GM18520 (cell line): ENCODE measurements around the gene WNT9B.

Experiments used
- ATAC-seq: cut with Tn5 transposase; IDR thresholded peaks from one replicate; pipeline ENCODE4 v1.9.1; 2021; ENCODE audit not compliant: unreplicated experiment

The WNT9B gene

GRCh38 chr17:46851029-46851741, at the start of gene WNT9B:
Gene WNT9B (plus strand): TSS chr17:46851583. CDS start chr17:46851639, 56 bp downstream.
- ATAC-seq, result no peak

DNA sequence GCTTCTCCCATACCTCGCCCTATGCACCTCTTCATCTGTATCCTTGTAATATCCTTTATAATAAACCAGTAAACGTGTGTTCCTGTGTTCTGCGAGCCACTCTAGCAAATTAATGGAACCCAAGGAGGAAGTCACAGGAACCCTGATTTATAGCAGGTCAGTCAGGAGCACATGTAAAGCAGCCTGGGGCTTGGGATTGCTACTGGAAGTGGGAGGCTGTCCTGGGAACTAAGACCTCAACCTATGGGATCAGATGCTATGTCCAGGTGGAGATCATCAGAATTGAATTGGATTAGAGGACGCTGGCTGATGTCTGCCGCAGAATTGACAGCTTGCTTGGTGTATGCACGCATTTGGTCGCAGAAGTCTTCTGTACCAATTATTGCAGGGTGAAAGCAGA, 48.6 kb upstream of the WNT9B start:
- ATAC-seq, result no peak

GRCh38 chr17:46803544-46803943, 47.8 kb upstream of the WNT9B start:
- no peak for ATAC-seq

- ATAC-seq, result no peak
These were observed 45.6 kb upstream of the WNT9B start for GRCh38 chr17:46805771-46806170.

GRCh38 chr17:46809110-46809571, 42.2 kb upstream of the WNT9B start:
- ATAC-seq, result no peak

DNA sequence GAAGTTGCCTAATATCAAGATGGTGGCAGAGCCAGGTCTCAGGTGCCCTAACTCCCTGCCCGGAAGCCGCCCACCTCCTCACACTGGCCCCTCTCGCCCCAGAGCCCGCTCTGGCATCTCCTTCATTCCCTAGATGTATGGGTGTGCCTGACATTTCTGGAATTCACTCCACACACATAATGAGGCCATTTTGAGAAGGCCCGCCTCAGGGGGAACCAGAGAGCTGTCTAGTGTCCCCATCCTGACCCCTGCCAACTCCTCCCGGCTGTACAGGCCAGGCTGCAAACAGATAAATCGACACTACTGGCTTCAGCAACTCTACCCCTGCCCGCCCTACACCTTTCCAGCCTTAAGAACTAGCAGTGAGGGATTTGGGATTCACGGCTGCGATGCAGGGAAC, 40.5 kb upstream of the WNT9B start:
- ATAC-seq, result no peak

DNA sequence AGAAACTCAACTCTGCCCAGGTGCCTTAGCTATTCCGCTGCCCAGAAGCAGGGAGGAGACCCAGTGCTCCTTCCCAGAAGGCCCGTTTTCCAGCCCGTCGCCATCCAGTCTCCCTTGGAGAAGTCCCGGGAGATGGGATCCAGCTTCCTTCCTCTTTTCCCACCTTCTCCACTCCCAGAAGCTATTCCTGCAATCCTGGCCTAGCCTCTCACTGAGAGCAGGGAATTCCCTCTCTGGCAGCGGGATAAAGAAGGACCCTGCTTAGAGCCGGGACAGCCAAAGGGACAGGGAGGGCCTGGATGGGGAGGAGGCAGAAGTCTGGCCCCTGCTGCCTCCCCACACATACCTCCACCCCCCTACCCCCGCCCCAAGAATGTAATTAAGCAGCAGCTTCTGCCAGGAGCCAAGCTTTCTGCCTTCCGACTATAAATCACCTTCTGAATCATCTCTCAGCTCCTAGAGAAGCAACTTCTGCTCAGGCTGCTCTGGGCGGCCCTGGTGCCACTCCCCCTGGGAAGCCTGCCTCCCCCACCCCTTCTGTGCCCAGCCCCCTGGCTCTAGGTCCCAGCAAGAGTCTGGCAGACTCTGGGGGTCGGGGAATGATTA, 39.3 kb upstream of the WNT9B start:
- ATAC-seq, result no peak

- ATAC-seq, result no peak
These were observed 38.6 kb upstream of the WNT9B start for GRCh38 chr17:46812624-46813318.

DNA sequence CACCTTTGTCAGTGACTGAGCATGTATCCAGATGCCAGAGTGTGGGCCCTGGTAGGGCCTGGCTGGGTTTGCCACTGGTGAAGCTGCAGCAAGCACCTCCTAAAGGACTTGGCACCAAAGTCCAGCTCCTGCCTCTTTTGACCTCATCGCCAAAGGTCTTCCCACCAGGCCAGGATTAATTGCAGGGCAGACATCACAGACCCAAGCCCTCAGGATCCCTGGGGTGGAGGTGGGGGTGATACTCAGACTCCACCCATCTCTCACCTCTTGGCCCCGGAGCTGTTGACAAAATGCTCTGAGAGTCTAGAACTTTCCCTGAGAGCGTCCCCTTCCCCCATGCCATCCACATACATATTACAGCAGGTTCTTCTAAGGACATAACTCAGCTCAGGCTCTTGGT, 37.5 kb upstream of the WNT9B start:
- ATAC-seq, result no peak

- no peak for ATAC-seq
These were observed 36.9 kb upstream of the WNT9B start for GRCh38 chr17:46814446-46814845.

GRCh38 chr17:46815474-46816353, 35.7 kb upstream of the WNT9B start:
- ATAC-seq, result no peak

GRCh38 chr17:46817151-46817900, 34.1 kb upstream of the WNT9B start:
- ATAC-seq, result no peak

GRCh38 chr17:46817901-46818209, 33.5 kb upstream of the WNT9B start:
- no peak for ATAC-seq

DNA sequence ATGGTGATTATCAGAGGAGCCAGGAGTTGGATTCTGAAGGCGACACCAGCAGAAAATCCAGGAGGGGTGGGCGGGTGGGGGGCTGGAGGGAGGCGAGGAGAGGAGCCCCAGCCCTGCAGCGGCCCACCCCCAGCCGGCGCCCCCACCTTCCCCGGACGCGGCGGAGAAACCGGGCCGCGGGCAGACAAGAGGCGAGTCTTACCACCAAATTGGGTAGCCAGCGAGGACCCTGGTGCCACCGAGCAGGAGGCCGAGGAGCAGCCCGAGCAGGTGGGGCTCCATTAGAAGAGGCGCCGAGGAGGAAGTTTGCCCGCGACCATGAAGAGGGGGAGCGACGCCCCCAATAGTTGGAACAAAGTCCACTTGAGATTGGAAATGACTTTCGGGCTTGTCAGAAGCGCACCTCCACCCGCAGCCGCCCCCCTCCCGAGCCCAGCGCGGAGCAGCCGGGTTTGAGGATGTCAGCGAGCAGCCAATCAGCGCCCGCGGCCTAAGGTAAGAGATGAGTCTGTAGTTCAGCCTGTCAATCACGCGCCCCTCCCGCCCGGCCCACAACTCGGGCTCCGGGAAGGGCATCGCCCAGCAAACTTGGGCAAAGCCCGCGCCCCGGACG, 33.0 kb upstream of the WNT9B start, which contains the start of gene WNT3:
WNT3 (minus strand) TSS at position 377 of the 613 bp plus-strand sequence; CDS start at position 282, 95 bp downstream.
- no peak for ATAC-seq

DNA sequence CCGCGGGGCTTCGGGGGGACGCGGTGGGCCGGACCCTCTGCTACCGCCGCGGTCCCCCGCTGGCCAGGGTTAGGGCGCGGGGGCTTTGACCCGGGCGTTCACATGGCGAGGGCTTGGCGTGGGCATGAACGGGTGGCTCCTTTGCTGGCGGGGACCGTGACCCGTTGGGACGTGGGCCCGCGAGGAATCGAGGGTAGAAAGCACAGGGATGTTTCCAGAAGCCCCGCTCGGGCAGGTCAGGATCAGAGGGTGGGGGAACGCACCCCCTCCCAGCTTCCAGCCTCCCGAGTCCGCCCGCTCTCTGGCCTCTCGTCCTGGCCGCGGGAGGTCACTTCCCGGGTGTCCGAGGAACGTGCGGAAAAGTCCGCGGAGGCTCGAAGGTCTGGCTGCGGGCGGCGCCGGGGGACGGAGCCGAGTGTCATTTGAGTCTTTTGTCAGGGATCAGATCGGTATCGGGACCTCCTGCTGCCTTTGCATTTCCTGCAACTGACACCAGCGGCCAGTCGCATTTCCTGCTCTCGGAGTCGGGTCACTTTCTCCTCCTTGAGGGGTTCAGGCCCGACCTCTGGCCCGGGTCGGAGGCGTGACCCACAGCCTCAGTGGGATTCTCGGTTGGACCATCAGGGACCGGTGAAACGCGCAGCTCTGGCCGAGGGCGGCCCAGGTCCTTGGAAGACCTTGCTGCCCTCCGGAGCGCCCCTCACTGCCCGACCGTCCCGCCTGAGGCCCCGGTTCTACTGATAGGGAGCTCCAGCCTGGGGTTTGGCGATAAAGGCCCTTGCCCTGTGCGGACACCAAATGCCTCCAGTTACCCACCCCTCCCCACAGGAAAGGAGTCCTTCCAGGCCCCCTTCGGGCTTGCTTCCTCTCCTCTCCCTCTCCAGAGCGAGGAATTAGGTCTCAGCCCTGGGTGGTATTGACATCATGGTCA, 32.2 kb upstream of the WNT9B start:
- no peak for ATAC-seq

- ATAC-seq, result no peak
These were observed 31.5 kb upstream of the WNT9B start for GRCh38 chr17:46819906-46820351.

GRCh38 chr17:46820592-46821450, 30.6 kb upstream of the WNT9B start:
- ATAC-seq, result no peak
